KMS-11 (cell line): ENCODE data around the gene P2RX3.
"Not testable (repeated sequence)": the region's sequence is repeated elsewhere in the genome, so short reads cannot be mapped to it uniquely, and the experiment has no call there.

Experiments
- H2AFZ ChIP-seq: fragments of 200-600 bp; sonication (generic); 2 replicates; pipeline ENCODE4 v1.6.1; 2016; ENCODE audit warnings: antibody characterized with exemption, mixed run types, low read depth
- H3K27ac ChIP-seq: fragments of 200-600 bp; sonication (generic); 2 replicates; pipeline ENCODE4 v1.6.1; 2016; ENCODE audit warnings: mild to moderate bottlenecking, mixed run types
- H3K27me3 ChIP-seq: fragments of 200-600 bp; sonication (generic); 2 replicates; pipeline ENCODE4 v1.6.1; 2017; ENCODE audit warnings: mild to moderate bottlenecking, low read depth, mixed run types, moderate library complexity; ENCODE audit not compliant: insufficient read depth
- H3K36me3 ChIP-seq: fragments of 200-600 bp; sonication (generic); 2 replicates; pipeline ENCODE4 v1.6.1; 2017; ENCODE audit warnings: mild to moderate bottlenecking, mixed run types; ENCODE audit not compliant: insufficient read depth
- H3K4me1 ChIP-seq: fragments of 200-600 bp; sonication (generic); 2 replicates; pipeline ENCODE4 v1.6.1; 2016; ENCODE audit warnings: mild to moderate bottlenecking, low read depth, mixed run types; ENCODE audit not compliant: poor library complexity, severe bottlenecking
- H3K4me2 ChIP-seq: fragments of 200-600 bp; sonication (generic); 2 replicates; pipeline ENCODE4 v1.7.0; 2016; ENCODE audit warnings: mild to moderate bottlenecking, mixed run types
- H3K4me3 ChIP-seq: fragments of 200-600 bp; sonication (generic); IDR thresholded peaks from 2 replicates; pipeline ENCODE4 v1.6.1; 2017; ENCODE audit warnings: low read depth, low read length, mixed read lengths; ENCODE audit not compliant: insufficient read depth
- H3K79me2 ChIP-seq: fragments of 200-600 bp; sonication (generic); 2 replicates; pipeline ENCODE4 v1.6.1; 2016; ENCODE audit warnings: low read depth, mixed run types; ENCODE audit not compliant: insufficient read depth
- H3K9ac ChIP-seq: fragments of 200-600 bp; sonication (generic); 2 replicates; pipeline ENCODE4 v1.6.1; 2016; ENCODE audit warnings: mild to moderate bottlenecking, mixed run types
- H4K20me1 ChIP-seq: fragments of 200-600 bp; sonication (generic); 2 replicates; pipeline ENCODE4 v1.6.1; 2016; ENCODE audit warnings: mild to moderate bottlenecking, mixed run types; ENCODE audit not compliant: insufficient read depth
- TF ChIP-seq, protein P1 (sequence below): fragments of 200-600 bp; sonication (generic); conservative IDR thresholded peaks from 2 replicates; pipeline ENCODE4 v1.6.1; 2017; ENCODE audit warnings: low read depth, mild to moderate bottlenecking, antibody characterized with exemption, low read length, moderate library complexity, mixed read lengths

Gene P2RX3

DNA sequence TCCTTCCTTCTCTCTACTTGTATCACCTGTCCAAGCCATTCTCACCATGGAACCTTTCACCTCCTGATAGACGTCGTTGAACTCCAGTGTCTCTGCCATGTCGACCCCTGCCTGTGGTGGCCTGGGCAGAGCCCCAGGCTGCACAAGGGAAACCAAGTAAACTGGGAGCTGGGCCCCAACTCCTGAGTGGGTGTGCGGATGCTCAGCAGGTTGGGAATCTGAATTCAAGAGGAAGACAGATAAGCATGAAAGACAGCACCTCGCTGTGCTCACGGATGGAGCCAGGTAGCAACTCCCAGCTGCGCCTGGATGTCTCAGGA lies 3.2 kb upstream of the P2RX3 start:
- Histone ChIP-seq H2AFZ (peak overlapping the region; percentile 66), H3K27ac (peak overlapping the region; percentile 74), H3K27me3 (no peaks in the 10 kb centered on the region), H3K79me2 (peaks cover 35% of the 10 kb centered on the region), H3K4me1 (peaks cover 22% of the 10 kb centered on the region), H3K9ac (peak overlapping the region; percentile 94), H3K4me3 (no peak overlapping the region), H4K20me1 (no peaks in the 10 kb centered on the region), H3K36me3 (peaks cover 4% of the 10 kb centered on the region; the same call in 1 of the 2 replicates), H3K4me2 (peak overlapping the region; percentile 84)
- TF ChIP-seq, protein P1, sequence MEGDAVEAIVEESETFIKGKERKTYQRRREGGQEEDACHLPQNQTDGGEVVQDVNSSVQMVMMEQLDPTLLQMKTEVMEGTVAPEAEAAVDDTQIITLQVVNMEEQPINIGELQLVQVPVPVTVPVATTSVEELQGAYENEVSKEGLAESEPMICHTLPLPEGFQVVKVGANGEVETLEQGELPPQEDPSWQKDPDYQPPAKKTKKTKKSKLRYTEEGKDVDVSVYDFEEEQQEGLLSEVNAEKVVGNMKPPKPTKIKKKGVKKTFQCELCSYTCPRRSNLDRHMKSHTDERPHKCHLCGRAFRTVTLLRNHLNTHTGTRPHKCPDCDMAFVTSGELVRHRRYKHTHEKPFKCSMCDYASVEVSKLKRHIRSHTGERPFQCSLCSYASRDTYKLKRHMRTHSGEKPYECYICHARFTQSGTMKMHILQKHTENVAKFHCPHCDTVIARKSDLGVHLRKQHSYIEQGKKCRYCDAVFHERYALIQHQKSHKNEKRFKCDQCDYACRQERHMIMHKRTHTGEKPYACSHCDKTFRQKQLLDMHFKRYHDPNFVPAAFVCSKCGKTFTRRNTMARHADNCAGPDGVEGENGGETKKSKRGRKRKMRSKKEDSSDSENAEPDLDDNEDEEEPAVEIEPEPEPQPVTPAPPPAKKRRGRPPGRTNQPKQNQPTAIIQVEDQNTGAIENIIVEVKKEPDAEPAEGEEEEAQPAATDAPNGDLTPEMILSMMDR = no peak

DNA sequence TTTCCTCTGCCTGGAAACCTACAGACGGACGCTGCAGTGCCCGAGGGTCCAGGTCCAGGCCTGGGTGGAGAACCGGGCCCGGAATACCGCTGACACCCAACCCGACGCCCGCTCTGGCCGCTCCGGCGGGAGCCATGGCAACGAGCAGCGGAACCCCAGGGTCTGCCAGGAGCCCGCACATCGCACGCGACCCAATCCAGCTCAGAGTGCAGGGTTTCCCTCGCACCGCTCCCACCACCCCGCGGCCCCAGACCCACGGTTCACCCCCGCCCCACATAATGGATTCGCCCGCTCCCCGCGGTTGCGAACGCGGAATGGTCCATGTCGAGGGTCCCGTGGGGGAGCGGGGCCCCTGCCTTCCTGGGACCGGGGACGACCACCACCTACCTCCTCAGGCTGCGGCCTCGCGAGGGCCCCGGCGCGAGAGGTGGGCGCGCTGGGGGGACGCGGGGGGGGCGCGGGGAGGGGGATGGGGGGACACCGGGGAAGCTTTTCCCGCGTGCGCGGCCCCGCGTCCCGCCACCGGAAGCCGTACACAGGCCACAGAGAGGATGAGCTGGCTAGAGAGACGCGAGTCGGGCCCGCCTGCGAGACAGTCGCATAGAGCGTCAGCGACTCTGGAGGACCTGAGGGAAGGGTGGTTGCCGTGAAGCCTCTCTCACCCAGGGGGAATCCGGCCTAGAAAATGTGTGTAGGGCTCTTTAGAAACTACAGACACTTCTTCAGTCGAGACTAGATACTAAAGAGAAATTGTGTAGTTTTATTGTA lies 2.6 kb upstream of the P2RX3 start, which contains the start of gene SSRP1:
TSS of gene SSRP1 (minus strand) at position 550 of the 768 bp plus-strand sequence. CDS start 771 bp downstream, outside the sequence.
- H3K27ac ChIP-seq = peak within 1 kb of the TSS; percentile 74
- H3K4me1 ChIP-seq = peaks cover 22% of the 10 kb centered on the region
- H4K20me1 ChIP-seq = no peaks in the 10 kb centered on the region
- H3K27me3 ChIP-seq = no peaks in the 10 kb centered on the region
- peaks cover 35% of the 10 kb centered on the region for H3K79me2 ChIP-seq
- peaks cover 4% of the 10 kb centered on the region; the same call in 1 of the 2 replicates for H3K36me3 ChIP-seq
- H2AFZ ChIP-seq = peak within 1 kb of the TSS; percentile 66
- H3K4me2 ChIP-seq = peak within 1 kb of the TSS; percentile 84
- H3K4me3 ChIP-seq = no peak within 1 kb of the TSS
- peak within 1 kb of the TSS; percentile 94 for H3K9ac ChIP-seq
- TF ChIP-seq, protein P1 = no peak

DNA sequence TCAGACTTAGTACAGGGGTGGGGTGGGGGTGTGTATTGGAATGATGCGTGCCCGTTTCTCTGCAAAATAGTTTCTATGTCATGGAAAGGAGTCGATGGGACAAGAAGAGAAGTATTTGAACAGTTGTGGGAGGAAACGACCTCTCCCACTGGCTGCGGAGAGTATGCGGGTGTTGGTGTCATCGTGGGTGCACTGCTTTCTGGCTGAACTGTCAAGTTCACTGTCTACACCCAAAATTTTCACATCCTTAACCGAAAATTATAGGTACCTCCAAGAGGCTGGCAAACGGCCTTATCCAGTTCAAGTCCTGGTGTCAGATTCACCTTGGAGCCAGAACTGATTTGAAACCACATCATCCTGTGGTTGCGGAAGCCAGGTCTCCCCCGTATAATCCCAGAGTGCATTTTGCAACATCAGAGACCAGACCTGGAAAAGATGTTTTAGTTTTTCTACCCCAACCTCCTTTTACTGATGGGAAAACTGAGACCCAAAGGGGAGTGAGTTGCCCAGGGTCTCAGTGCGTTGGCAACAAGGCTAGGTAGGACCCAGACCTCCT lies 2.0 kb upstream of the P2RX3 start:
- Histone ChIP-seq H3K9ac (peak overlapping the region; percentile 94; the same call in 1 of the 2 replicates), H4K20me1 (no peaks in the 10 kb centered on the region), H2AFZ (peak overlapping the region; percentile 65), H3K4me3 (no peak overlapping the region), H3K27me3 (no peaks in the 10 kb centered on the region), H3K4me2 (peak overlapping the region; percentile 58), H3K79me2 (peaks cover 35% of the 10 kb centered on the region), H3K36me3 (peaks cover 4% of the 10 kb centered on the region; the same call in 1 of the 2 replicates), H3K4me1 (peaks cover 22% of the 10 kb centered on the region), H3K27ac (peak overlapping the region; percentile 74; the same call in 1 of the 2 replicates)
- TF ChIP-seq, protein P1 = no peak

DNA sequence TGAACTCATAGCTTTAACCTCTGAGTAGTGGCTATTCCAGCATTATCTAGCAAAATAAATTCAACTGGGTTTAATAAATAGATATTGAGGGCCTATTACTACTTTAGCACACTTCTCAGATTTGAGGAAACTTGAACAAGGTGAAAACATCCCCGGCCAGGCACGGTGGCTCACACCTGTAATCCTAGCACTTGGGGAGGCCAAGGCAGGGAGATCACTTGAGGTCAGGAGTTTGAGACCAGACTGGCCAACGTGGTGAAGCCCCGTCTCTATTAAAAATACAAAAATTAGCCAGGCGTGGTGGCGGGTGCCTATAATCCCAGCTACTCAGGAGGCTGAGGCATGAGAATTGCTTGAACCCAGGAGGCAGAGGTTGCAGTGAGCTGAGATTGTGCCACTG lies 1.3 kb upstream of the P2RX3 start:
- H3K27ac ChIP-seq, H3K36me3 ChIP-seq, H3K4me3 ChIP-seq, H3K9ac ChIP-seq, H3K4me2 ChIP-seq, H3K27me3 ChIP-seq, H4K20me1 ChIP-seq: not testable (repeated sequence)
- Histone ChIP-seq H3K4me1 (peaks cover 22% of the 10 kb centered on the region), H3K79me2 (peaks cover 35% of the 10 kb centered on the region), H2AFZ (peak overlapping the region; percentile 65)

DNA sequence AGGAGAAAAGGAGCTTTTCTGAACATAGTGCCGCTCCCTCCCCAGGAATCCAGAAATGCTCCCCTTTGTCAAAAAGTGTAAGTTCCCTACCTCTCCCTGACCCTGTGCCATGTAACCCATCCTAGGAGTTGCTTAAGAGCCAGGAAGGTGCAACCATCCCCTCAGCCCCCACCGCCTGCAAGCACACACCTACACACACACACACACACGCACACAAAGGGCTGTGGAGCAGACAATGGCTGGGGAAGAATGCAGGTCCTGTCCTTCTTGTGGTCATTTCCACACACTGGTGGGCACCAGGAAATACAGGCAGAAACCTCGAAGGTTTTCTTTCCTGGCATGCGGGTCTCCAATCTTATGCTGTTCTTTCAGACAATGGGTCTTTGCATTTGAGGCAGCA lies 1.2 kb downstream of the P2RX3 start:
- no peak overlapping the region for H3K27ac ChIP-seq
- H3K4me3 ChIP-seq = no peak overlapping the region
- no peak overlapping the region for H3K4me2 ChIP-seq
- H3K36me3 ChIP-seq = no peaks in the 10 kb centered on the region
- no peaks in the 10 kb centered on the region for H4K20me1 ChIP-seq
- H3K27me3 ChIP-seq = no peaks in the 10 kb centered on the region
- H3K9ac ChIP-seq = no peak overlapping the region
- H3K4me1 ChIP-seq = peaks cover 13% of the 10 kb centered on the region
- TF ChIP-seq, protein P1 = no peak
- H2AFZ ChIP-seq = no peak overlapping the region
- H3K79me2 ChIP-seq = peaks cover 11% of the 10 kb centered on the region
